IPS-NIHi7 (cell line): ENCODE results near the gene TSTD2.

Experiments used
- DNase-seq: peaks from one replicate; pipeline ENCODE4 v3.0.0; 2012; ENCODE audit warnings: mixed read lengths; ENCODE audit errors: extremely low spot score

The TSTD2 gene

GRCh38 chr9:97632985-97633858 is at the start of gene TSTD2, which contains the start of gene NCBP1:
TSS of gene TSTD2 (minus strand) at chr9:97633368. CDS start at chr9:97627562, 5,806 bp downstream.
TSS of gene NCBP1 (plus strand) at chr9:97633821. CDS start at chr9:97633882, 61 bp downstream.
- peak; percentile 93 for DNase-seq

- DNase-seq = no peak
Measured at GRCh38 chr9:97682242-97682641, 49.1 kb upstream of the TSTD2 start.

GRCh38 chr9:97675655-97676054 is 42.5 kb upstream of the TSTD2 start:
- no peak for DNase-seq

- no peak for DNase-seq
Measured at GRCh38 chr9:97673922-97674321, 40.8 kb upstream of the TSTD2 start.

- no peak for DNase-seq
Measured at GRCh38 chr9:97672403-97672802, 39.2 kb upstream of the TSTD2 start.

GRCh38 chr9:97670586-97670985 is 37.4 kb upstream of the TSTD2 start:
- DNase-seq = no peak

- no peak for DNase-seq
Measured at GRCh38 chr9:97668485-97668884, 35.3 kb upstream of the TSTD2 start.

- DNase-seq = no peak
Measured at GRCh38 chr9:97666907-97667686, 33.9 kb upstream of the TSTD2 start.

- no peak for DNase-seq
Measured at GRCh38 chr9:97665742-97666141, 32.6 kb upstream of the TSTD2 start.

GRCh38 chr9:97660847-97661246 is 27.7 kb upstream of the TSTD2 start:
- DNase-seq = no peak

- no peak for DNase-seq
Measured at GRCh38 chr9:97660340-97660739, 27.2 kb upstream of the TSTD2 start.

GRCh38 chr9:97659771-97660170 is 26.6 kb upstream of the TSTD2 start:
- DNase-seq = no peak

- no peak for DNase-seq
Measured at GRCh38 chr9:97658707-97659106, 25.5 kb upstream of the TSTD2 start.

GRCh38 chr9:97651646-97652045 is 18.5 kb upstream of the TSTD2 start:
- DNase-seq = no peak

GRCh38 chr9:97647996-97648395 is 14.8 kb upstream of the TSTD2 start:
- DNase-seq = no peak

- DNase-seq = no peak
Measured at GRCh38 chr9:97645720-97646119, 12.6 kb upstream of the TSTD2 start.

GRCh38 chr9:97640325-97640724 is 7.2 kb upstream of the TSTD2 start:
- DNase-seq = no peak

- no peak for DNase-seq
Measured at GRCh38 chr9:97638666-97639065, 5.5 kb upstream of the TSTD2 start.

- no peak for DNase-seq
Measured at GRCh38 chr9:97636903-97637302, 3.7 kb upstream of the TSTD2 start.

GRCh38 chr9:97635026-97635425 is 1.9 kb upstream of the TSTD2 start:
- DNase-seq = no peak

- DNase-seq = no peak
Measured at GRCh38 chr9:97633859-97634490, 807 bp upstream of the TSTD2 start.

GRCh38 chr9:97632248-97632984 is 752 bp downstream of the TSTD2 start:
- peak; percentile 24 for DNase-seq
